Spleen (tissue), 11 donors: ENCODE measurements around the gene ACRV1. TPM values are rescaled to one million over a fixed set of nuclear protein-coding genes. Genes with fewer than 3 reads are reported as not detected.

Experiments used
- DNase-seq: peaks from one replicate; pipeline ENCODE4 v3.0.0-alpha.2; 2020
- H3K27ac ChIP-seq, 8 donors: fragments of 200-600 bp; sonication (generic) in 7 of 8; 1 replicate in 4 of 8; 2 replicates in 4 of 8; pipeline versions ENCODE4 v1.5.0 to v1.8.0; 2016 to 2021; ENCODE audit warnings: inconsistent platforms in 4 of 8, mild to moderate bottlenecking in 4 of 8, moderate library complexity in 1 of 8
- H3K27me3 ChIP-seq, 7 donors: fragments of 200-600 bp; sonication (generic) in 6 of 7; replicated peaks in 1 of 7; 1 replicate in 4 of 7; 2 replicates in 3 of 7; pipeline versions ENCODE4 v1.5.0 to v1.8.0; 2016 to 2021; ENCODE audit warnings: inconsistent platforms in 3 of 7, mild to moderate bottlenecking in 1 of 7
- H3K36me3 ChIP-seq, 6 donors: fragments of 200-600 bp; sonication (generic) in 5 of 6; 1 replicate in 4 of 6; 2 replicates in 2 of 6; pipeline versions ENCODE4 v1.5.0 to v1.8.0; 2016 to 2021; ENCODE audit warnings: inconsistent platforms in 2 of 6
- H3K4me1 ChIP-seq, 6 donors: fragments of 200-600 bp; sonication (generic) in 5 of 6; 1 replicate in 3 of 6; 2 replicates in 3 of 6; pipeline versions ENCODE4 v1.5.0 to v1.8.0; 2016 to 2021; ENCODE audit warnings: inconsistent platforms in 3 of 6
- H3K4me3 ChIP-seq, 8 donors: fragments of 200-600 bp; sonication (generic) in 7 of 8; 1 replicate in 4 of 8; 2 replicates in 4 of 8; pipeline versions ENCODE4 v1.5.0 to v1.8.0; 2016 to 2021; ENCODE audit warnings: inconsistent platforms in 4 of 8, mild to moderate bottlenecking in 4 of 8, moderate library complexity in 2 of 8
- H3K9me3 ChIP-seq, 8 donors: fragments of 200-600 bp; sonication (generic) in 7 of 8; 1 replicate in 4 of 8; 2 replicates in 4 of 8; pipeline versions ENCODE4 v1.5.0 to v1.8.0; 2016 to 2021; ENCODE audit warnings: inconsistent platforms in 4 of 8
- POLR2A ChIP-seq, 3 donors: fragments of 450-650 bp; IDR thresholded peaks; one replicate each; pipeline ENCODE4 v1.5.1; 2017; ENCODE audit warnings: antibody characterized with exemption in 3 of 3, mild to moderate bottlenecking in 1 of 3
- POLR2AphosphoS5 ChIP-seq, 3 donors: sonication (generic); formaldehyde crosslinking; IDR thresholded peaks; one replicate each; pipeline ENCODE4 v1.5.1; 2017; ENCODE audit warnings: antibody characterized with exemption in 3 of 3
- WGBS, 5 donors: extraction: QIAGEN DNeasy Blood & Tissue Kit in 3 of 5; methylation state at CpG; one replicate each; pipeline versions ENCODE4 v1.1.5 to v1.1.7; 2013 to 2018; 5-methylcytosine and 5-hydroxymethylcytosine counted together
- intact Hi-C: fragments of 100-400 bp; cut with DNase I; formaldehyde crosslinking; loops from one replicate; pipeline ENCODE4 v1.15.0; 2023; ENCODE audit warnings: low total_unique reads
- polyA plus RNA-seq, 3 donors: library from polyadenylated mRNA; stranded (reverse); fragments of 200-250 nt; gene quantifications; one replicate each; pipeline ENCODE4 v1.2.1, GENCODE V29; 2013
- total RNA-seq, 7 donors: library from RNA; depleted of rRNA in 3 of 7; stranded (reverse); fragments of >200 nt in 3 of 7; fragmentation: NEBNext Ultra II Directional in 4 of 7; extraction: Animal tissue kit (Norgen Biotek cat#: 25700) in 4 of 7; gene quantifications; one replicate each; pipeline versions ENCODE4 v1.1.0 to v1.2.1, GENCODE V29; 2016 to 2021
- TF ChIP-seq, protein P1 (sequence below), 11 experiments: fragments of 200-600 bp in 7 of 11; fragments of 450-650 bp in 4 of 11; sonication (generic) in 4 of 11; IDR thresholded peaks in 8 of 11; conservative IDR thresholded peaks in 3 of 11; 1 replicate in 7 of 11; 2 replicates in 4 of 11; pipeline versions ENCODE4 v1.4.0 to v1.8.0; 2016 to 2021; ENCODE audit warnings: antibody characterized with exemption in 11 of 11, inconsistent platforms in 4 of 11, mild to moderate bottlenecking in 1 of 11
- donor health status: healthy with polysubstance abuse.
- donor health status: DM: no; HTN: no; CAD: no; lungs with moderate emphysema.
- donor health status: DM: no; HTN: no; CAD: no.
- donor health status: Bipolar disorder and iron deficiency.
- donor health status: healthy.
- donor health status: DM: no; HTN: no; CAD: no.
- donor health status: DM: yes; HTN: yes; CAD: no.

ACRV1 gene
- total and polyA plus RNA-seq, 10 donors, result 0.09 TPM; not detected in 9

GRCh38 chr11:125625630-125626287 is 54.9 kb downstream of the ACRV1 start:
- DNase-seq, result peak; percentile 95
- Histone ChIP-seq H3K4me1 (peaks cover 10 to 26% (median 19%) of the 10 kb centered on the region in 6 donors), H3K36me3 (peaks cover 0 to 31% (median 13%) of the 10 kb centered on the region in 6 donors), H3K27me3 (no peaks in the 10 kb centered on the region), H3K27ac (peak overlapping the region; percentile 88 to 98 (median 96)), H3K4me3 (peak overlapping the region; percentile 52 to 88 (median 76)), H3K9me3 (no peaks in the 10 kb centered on the region)
- WGBS, 5 donors, result 0 to 1% (median 1%) methylated on average over 34 to 51 of the region's 51 CpGs
- TF ChIP-seq POLR2A (IDR thresholded peaks at IDR 0.05), result no peak
- peak; percentile 92 to 95 (median 92) for TF ChIP-seq POLR2AphosphoS5 (IDR thresholded peaks at IDR 0.05)
- TF ChIP-seq, protein P1, sequence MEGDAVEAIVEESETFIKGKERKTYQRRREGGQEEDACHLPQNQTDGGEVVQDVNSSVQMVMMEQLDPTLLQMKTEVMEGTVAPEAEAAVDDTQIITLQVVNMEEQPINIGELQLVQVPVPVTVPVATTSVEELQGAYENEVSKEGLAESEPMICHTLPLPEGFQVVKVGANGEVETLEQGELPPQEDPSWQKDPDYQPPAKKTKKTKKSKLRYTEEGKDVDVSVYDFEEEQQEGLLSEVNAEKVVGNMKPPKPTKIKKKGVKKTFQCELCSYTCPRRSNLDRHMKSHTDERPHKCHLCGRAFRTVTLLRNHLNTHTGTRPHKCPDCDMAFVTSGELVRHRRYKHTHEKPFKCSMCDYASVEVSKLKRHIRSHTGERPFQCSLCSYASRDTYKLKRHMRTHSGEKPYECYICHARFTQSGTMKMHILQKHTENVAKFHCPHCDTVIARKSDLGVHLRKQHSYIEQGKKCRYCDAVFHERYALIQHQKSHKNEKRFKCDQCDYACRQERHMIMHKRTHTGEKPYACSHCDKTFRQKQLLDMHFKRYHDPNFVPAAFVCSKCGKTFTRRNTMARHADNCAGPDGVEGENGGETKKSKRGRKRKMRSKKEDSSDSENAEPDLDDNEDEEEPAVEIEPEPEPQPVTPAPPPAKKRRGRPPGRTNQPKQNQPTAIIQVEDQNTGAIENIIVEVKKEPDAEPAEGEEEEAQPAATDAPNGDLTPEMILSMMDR (IDR thresholded peaks at IDR 0.05 in 8 of 11, conservative IDR thresholded peaks at IDR 0.05 in 3 of 11), result peak in 1 of 11 experiments; percentile 17
- intact Hi-C loops, result loop anchor here (10.0 kb wide), 1 partner anchor 249 kb away; no protein-coding TSS in a partner anchor

DNA sequence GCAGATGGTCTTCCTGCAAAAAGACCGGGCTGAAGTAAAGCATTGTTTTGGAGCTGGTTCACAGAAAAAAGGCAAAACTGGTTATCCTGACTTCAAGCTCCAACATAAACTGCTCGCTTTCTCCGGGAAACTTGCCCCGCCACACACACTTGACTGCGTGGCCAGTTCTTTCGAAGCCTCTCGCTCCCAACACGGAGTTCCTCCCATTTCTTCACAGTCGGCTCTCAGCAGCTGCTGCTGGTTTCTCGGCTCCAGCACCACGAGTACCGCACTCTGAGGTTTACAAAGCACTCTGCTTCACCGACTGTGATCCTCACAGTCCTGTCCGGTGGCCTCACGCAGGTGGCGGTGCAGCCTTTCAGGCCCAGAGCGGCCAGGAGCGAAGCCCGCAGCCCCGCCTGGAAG is 55.4 kb downstream of the ACRV1 start:
- Histone ChIP-seq H3K4me3 (peak overlapping the region; percentile 52 to 88 (median 76)), H3K27ac (peak overlapping the region; percentile 88 to 98 (median 96)), H3K36me3 (peaks cover 0 to 36% (median 17%) of the 10 kb centered on the region in 6 donors), H3K4me1 (peaks cover 10 to 26% (median 19%) of the 10 kb centered on the region in 6 donors), H3K27me3 (no peaks in the 10 kb centered on the region), H3K9me3 (no peaks in the 10 kb centered on the region)
- DNase-seq, result no peak
- intact Hi-C loops, result loop anchor here (10.0 kb wide), 1 partner anchor 250 kb away; no protein-coding TSS in a partner anchor
- 1% methylated on average over 14 to 20 of the region's 20 CpGs for WGBS, 5 donors
- TF ChIP-seq POLR2AphosphoS5 (IDR thresholded peaks at IDR 0.05) (no peak), POLR2A (IDR thresholded peaks at IDR 0.05) (peak in 1 of 3 donors; percentile 2)

DNA sequence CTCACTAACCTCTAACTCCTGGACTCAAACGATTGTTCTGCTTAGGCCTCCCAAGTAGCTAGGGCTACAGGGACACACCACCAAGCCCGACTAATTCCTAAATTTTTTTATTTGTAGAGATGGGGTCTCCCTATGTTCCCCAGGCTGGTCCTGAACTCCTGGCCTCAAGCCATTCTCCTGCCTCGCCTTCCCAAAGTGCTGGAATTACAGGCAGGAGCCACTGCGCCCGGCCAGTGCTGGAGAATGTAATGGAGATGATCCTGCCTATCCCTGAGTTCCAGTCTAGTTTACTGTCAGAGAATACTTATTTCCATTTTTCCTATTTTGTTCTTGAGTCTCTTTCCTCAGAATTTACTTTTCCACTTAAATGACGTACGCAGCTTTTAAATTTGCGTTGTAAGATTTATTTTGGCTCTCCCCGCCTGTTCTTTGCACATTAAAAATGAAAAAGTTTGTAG is 55.9 kb downstream of the ACRV1 start, which contains the start of gene CHEK1:
TSS of gene CHEK1 (plus strand) at position 408 of the 458 bp plus-strand sequence. CDS start 1,606 bp downstream, outside the sequence.
- H3K36me3 ChIP-seq, result peaks cover 0 to 36% (median 21%) of the 10 kb centered on the region in 6 donors
- H3K27me3 ChIP-seq, result no peaks in the 10 kb centered on the region
- H3K4me1 ChIP-seq, result peaks cover 10 to 26% (median 19%) of the 10 kb centered on the region in 6 donors
- intact Hi-C loops, result loop anchor here (10.0 kb wide), 1 partner anchor 250 kb away; no protein-coding TSS in a partner anchor
- H3K9me3 ChIP-seq, result no peaks in the 10 kb centered on the region
- TF ChIP-seq POLR2A (IDR thresholded peaks at IDR 0.05) (no peak), POLR2AphosphoS5 (IDR thresholded peaks at IDR 0.05) (no peak)
- TF ChIP-seq, protein P1 (IDR thresholded peaks at IDR 0.05 in 8 of 11, conservative IDR thresholded peaks at IDR 0.05 in 3 of 11), result no peak
- H3K4me3 ChIP-seq, result peak within 1 kb of the TSS; percentile 52 to 88 (median 76)
- 61 to 73% (median 67%) methylated on average over 9 of the region's 9 CpGs for WGBS, 5 donors
- H3K27ac ChIP-seq, result peak within 1 kb of the TSS; percentile 88 to 98 (median 96)
- no peak for DNase-seq

DNA sequence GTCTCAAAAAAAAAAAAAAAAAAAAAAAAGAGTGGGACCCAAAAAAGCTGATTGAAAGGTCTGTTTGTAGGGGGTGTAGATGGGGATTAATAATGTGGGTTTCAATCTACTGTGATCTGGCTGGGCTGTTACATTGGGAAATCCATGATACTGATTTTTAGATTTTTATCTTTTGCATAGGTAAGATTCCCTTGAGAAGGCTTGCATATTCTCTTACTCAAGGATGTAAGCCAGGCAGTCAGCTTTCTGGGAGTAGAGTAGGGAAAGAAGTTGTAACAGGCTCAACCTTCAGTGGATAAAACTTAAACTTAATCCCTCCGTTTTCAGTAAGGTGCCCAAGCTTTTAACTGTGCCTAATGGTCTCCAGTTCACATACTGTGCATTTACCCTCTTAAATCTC is 57.6 kb downstream of the ACRV1 start:
- no peak overlapping the region for H3K27ac ChIP-seq
- TF ChIP-seq POLR2A (IDR thresholded peaks at IDR 0.05) (no peak), POLR2AphosphoS5 (IDR thresholded peaks at IDR 0.05) (no peak)
- intact Hi-C loops, result loop anchor here (10.0 kb wide), 1 partner anchor 252 kb away; no protein-coding TSS in a partner anchor

DNA sequence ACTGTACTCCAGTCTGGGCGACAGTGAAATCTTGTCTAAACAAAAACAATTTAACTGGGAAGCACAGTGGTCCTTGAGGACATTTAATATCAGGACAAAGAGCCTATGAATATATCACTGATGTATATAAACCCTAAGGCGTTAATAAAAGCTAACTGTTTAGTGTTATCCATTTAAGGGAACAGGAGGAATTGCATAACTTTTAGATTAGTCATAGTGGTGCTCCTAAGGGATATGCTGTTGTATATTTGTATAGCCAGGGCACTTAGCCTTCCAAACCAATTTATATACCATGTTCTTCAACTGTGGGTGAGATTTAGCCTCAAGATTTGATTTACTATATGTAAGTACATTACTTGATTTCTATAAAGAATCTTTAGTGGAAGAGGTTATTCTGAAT is 58.7 kb downstream of the ACRV1 start:
- peaks cover 3 to 58% (median 46%) of the 10 kb centered on the region in 6 donors for H3K36me3 ChIP-seq
- intact Hi-C loops, result loop anchor here (10.0 kb wide), 1 partner anchor 253 kb away; no protein-coding TSS in a partner anchor

More for the DNA sequence above, 57.6 kb downstream of the ACRV1 start:
- H3K9me3 ChIP-seq, result no peaks in the 10 kb centered on the region
- no peaks in the 10 kb centered on the region for H3K27me3 ChIP-seq
- peaks cover 3 to 47% (median 37%) of the 10 kb centered on the region in 6 donors for H3K36me3 ChIP-seq
- 74 to 100% (median 92%) methylated on average over 1 of the region's 1 CpG for WGBS, 5 donors
- peaks cover 10 to 26% (median 19%) of the 10 kb centered on the region in 6 donors for H3K4me1 ChIP-seq
- H3K4me3 ChIP-seq, result no peak overlapping the region
- DNase-seq, result no peak

More for the DNA sequence above, 58.7 kb downstream of the ACRV1 start:
- Histone ChIP-seq H3K27me3 (no peaks in the 10 kb centered on the region), H3K4me1 (peaks cover 10 to 23% (median 19%) of the 10 kb centered on the region in 6 donors), H3K27ac (no peak overlapping the region), H3K9me3 (no peaks in the 10 kb centered on the region), H3K4me3 (no peak overlapping the region)
- DNase-seq, result no peak
- WGBS, 5 donors, result 87 to 96% (median 92%) methylated on average over 2 of the region's 2 CpGs
- no peak for TF ChIP-seq POLR2AphosphoS5 (IDR thresholded peaks at IDR 0.05)
- TF ChIP-seq POLR2A (IDR thresholded peaks at IDR 0.05), result no peak
- TF ChIP-seq, protein P1 (IDR thresholded peaks at IDR 0.05 in 8 of 11, conservative IDR thresholded peaks at IDR 0.05 in 3 of 11), result no peak
